WI38 (cell line): Measurements from ENCODE around the gene APH1A.

Source experiments
- H3K4me3 ChIP-seq: 2 replicates; pipeline ENCODE4 v1.5.1; 2011; ENCODE audit warnings: low read depth, mild to moderate bottlenecking, control low read depth, low read length
- CTCF ChIP-seq: IDR thresholded peaks from 2 replicates; pipeline ENCODE4 v1.5.1; 2012; ENCODE audit warnings: low read depth, mild to moderate bottlenecking, control low read depth, low read length

APH1A gene

GRCh38 chr1:150268340-150268704 is 494 bp downstream of the APH1A start:
- TF ChIP-seq CTCF, result no peak
- peak overlapping the region; percentile 98 for H3K4me3 ChIP-seq

- peak overlapping the region; percentile 98 for H3K4me3 ChIP-seq
- TF ChIP-seq CTCF, result no peak
Observed at GRCh38 chr1:150267896-150268295, 920 bp downstream of the APH1A start.

GRCh38 chr1:150263549-150263948 is 5.3 kb downstream of the APH1A start:
- H3K4me3 ChIP-seq, result no peak overlapping the region
- TF ChIP-seq CTCF, result no peak

GRCh38 chr1:150262388-150263320 is 6.2 kb downstream of the APH1A start:
- no peak overlapping the region for H3K4me3 ChIP-seq
- no peak for TF ChIP-seq CTCF

- TF ChIP-seq CTCF, result no peak
- H3K4me3 ChIP-seq, result no peak overlapping the region
Observed at GRCh38 chr1:150261367-150261766, 7.4 kb downstream of the APH1A start.

GRCh38 chr1:150259758-150260669 is 8.8 kb downstream of the APH1A start:
- no peak for TF ChIP-seq CTCF
- no peak overlapping the region for H3K4me3 ChIP-seq
